Measurements from ENCODE around the gene METTL23.

DNA sequence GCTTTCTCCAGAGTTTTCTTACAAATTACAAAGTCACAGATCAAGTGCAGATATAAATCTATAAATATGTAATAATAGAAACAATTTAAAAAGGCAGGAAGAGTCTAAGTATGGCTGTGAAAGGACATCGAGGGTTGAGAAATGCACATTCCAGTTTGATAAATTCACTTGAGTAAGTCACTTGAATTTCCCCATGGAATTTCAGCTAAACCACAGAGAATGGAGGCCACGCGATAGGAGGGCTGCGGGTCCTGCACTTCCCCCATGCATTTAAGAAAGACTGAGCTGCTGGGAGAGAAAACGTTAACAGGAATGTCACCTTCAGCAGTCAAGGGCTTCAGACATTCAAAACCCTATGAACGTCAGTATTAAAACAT, 9.8 kb upstream of the METTL23 start:
- TF ChIP-seq EZH2phosphoT487 (conservative IDR thresholded peaks at IDR 0.05; ENCODE audit: low read length), result no peak
- TF ChIP-seq, protein P1, sequence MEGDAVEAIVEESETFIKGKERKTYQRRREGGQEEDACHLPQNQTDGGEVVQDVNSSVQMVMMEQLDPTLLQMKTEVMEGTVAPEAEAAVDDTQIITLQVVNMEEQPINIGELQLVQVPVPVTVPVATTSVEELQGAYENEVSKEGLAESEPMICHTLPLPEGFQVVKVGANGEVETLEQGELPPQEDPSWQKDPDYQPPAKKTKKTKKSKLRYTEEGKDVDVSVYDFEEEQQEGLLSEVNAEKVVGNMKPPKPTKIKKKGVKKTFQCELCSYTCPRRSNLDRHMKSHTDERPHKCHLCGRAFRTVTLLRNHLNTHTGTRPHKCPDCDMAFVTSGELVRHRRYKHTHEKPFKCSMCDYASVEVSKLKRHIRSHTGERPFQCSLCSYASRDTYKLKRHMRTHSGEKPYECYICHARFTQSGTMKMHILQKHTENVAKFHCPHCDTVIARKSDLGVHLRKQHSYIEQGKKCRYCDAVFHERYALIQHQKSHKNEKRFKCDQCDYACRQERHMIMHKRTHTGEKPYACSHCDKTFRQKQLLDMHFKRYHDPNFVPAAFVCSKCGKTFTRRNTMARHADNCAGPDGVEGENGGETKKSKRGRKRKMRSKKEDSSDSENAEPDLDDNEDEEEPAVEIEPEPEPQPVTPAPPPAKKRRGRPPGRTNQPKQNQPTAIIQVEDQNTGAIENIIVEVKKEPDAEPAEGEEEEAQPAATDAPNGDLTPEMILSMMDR (IDR thresholded peaks at IDR 0.05; ENCODE audit: insufficient read depth, low read length, poor library complexity, severe bottlenecking), result no peak
